GM11168 (cell line): ENCODE results near the gene SSTR4.

Source experiments
- in situ Hi-C: fragments of 300-500 bp; cut with MboI; formaldehyde crosslinking; loops from one replicate; pipeline ENCODE4 v1.12.0; 2022; ENCODE audit warnings: low sequenced_read_pairs; ENCODE audit not compliant: unreplicated experiment

SSTR4 gene

GRCh38 chr20:23039136-23039875 is 4.2 kb downstream of the SSTR4 start:
- in situ Hi-C loops, result no loop called here

- in situ Hi-C loops, result no loop called here
Observed at GRCh38 chr20:23039885-23040508, 4.9 kb downstream of the SSTR4 start.

GRCh38 chr20:23042270-23042669 is 7.2 kb downstream of the SSTR4 start:
- in situ Hi-C loops, result no loop called here

GRCh38 chr20:23043376-23043775 is 8.3 kb downstream of the SSTR4 start:
- in situ Hi-C loops, result no loop called here

GRCh38 chr20:23046431-23046830 is 11.3 kb downstream of the SSTR4 start:
- in situ Hi-C loops, result no loop called here

- in situ Hi-C loops, result no loop called here
Observed at GRCh38 chr20:23047001-23047737, 12.1 kb downstream of the SSTR4 start.

- in situ Hi-C loops, result no loop called here
Observed at GRCh38 chr20:23047738-23048214, 12.7 kb downstream of the SSTR4 start.

GRCh38 chr20:23048283-23049200 is 13.4 kb downstream of the SSTR4 start:
- in situ Hi-C loops, result no loop called here

- in situ Hi-C loops, result no loop called here
Observed at GRCh38 chr20:23049201-23050075, 14.3 kb downstream of the SSTR4 start, which contains the start of gene THBD. THBD (minus strand) TSS chr20:23049672; CDS start chr20:23049504, 168 bp downstream.

- in situ Hi-C loops, result no loop called here
Observed at GRCh38 chr20:23050076-23050838, 15.1 kb downstream of the SSTR4 start.

- in situ Hi-C loops, result no loop called here
Observed at GRCh38 chr20:23050847-23051627, 15.9 kb downstream of the SSTR4 start.

GRCh38 chr20:23052904-23053303 is 17.8 kb downstream of the SSTR4 start:
- in situ Hi-C loops, result no loop called here

GRCh38 chr20:23058240-23058639 is 23.1 kb downstream of the SSTR4 start:
- in situ Hi-C loops, result no loop called here

- in situ Hi-C loops, result no loop called here
Observed at GRCh38 chr20:23059001-23059400, 23.9 kb downstream of the SSTR4 start.

GRCh38 chr20:23059846-23060245 is 24.7 kb downstream of the SSTR4 start:
- in situ Hi-C loops, result no loop called here

GRCh38 chr20:23060629-23061028 is 25.5 kb downstream of the SSTR4 start:
- in situ Hi-C loops, result no loop called here

GRCh38 chr20:23061262-23061661 is 26.1 kb downstream of the SSTR4 start:
- in situ Hi-C loops, result no loop called here
